AG20443 (cell line): Measurements from ENCODE around the gene TMCC3.
"Not testable (repeated sequence)": the region's sequence is repeated elsewhere in the genome, so short reads cannot be mapped to it uniquely, and the experiment has no call there.

Source experiments
- DNase-seq: peaks from one replicate; pipeline ENCODE4 v3.0.0; 2012; ENCODE audit warnings: low spot score, mixed read lengths

Gene TMCC3

DNA sequence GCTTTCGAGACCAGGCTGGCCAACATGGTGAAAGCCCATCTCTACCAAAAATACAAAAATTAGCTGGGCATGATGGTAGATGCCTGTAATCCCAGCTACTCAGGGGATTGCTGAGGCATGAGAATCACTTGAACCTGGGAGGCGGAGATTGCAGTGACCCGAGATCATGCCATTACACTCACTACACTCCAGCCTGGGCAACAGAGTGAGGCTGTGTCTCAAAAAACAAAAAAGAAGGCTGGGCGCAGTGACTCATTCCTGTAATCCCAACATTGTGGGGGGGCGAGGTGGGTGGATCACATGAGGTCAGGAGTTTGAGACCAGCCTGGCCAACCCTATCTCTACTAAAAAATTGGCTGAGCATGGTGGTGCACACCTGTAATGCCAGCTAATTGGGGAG, 49.0 kb downstream of the TMCC3 start:
- DNase-seq: not testable (repeated sequence)

DNA sequence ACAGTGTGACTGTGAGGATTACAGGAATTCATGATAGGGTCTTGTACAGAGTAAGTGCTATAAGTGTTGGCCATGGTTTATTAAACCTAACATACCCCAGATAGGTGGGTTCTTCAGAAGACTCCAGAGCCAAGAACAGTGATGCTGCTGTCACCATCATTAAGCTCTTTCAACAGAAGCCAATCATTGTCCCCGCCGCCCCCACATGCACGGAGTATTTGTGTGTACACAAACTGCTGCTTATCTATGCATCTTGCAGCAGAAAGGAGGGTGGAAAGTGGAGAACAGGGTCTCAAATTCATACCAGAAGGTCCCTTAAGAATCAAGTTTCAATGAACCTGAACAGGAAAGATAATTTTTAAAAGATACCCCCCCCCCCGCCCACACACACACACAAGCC, 51.2 kb downstream of the TMCC3 start:
- no peak for DNase-seq

GRCh38 chr12:94597268-94597667, 53.1 kb downstream of the TMCC3 start:
- DNase-seq: no peak

- no peak for DNase-seq
These were observed 53.8 kb downstream of the TMCC3 start for GRCh38 chr12:94596596-94596995.

- no peak for DNase-seq
These were observed 55.2 kb downstream of the TMCC3 start for GRCh38 chr12:94595152-94595551.

DNA sequence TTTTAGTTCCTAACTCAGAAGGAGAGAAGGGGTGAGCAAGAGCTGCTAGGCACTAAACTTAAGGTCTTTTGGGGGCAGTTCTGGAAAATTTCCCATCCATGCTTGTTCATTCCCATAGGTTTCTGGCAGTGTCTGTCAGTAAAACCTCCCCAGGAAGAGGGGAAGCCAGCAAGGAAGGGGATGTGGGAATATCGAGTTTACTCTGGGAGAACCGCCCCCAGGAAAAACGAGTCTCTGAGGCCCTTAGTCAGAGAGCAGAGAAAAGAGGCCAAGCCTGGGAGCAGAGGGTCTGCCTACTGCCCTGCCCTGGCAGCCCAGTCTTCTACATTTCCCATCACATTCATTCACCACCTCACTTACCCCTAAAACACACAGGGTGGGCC, 55.9 kb downstream of the TMCC3 start:
- no peak for DNase-seq

- no peak for DNase-seq
These were observed 56.4 kb downstream of the TMCC3 start for GRCh38 chr12:94593822-94594442.

GRCh38 chr12:94592723-94593122, 57.6 kb downstream of the TMCC3 start:
- DNase-seq: not testable (repeated sequence)

DNA sequence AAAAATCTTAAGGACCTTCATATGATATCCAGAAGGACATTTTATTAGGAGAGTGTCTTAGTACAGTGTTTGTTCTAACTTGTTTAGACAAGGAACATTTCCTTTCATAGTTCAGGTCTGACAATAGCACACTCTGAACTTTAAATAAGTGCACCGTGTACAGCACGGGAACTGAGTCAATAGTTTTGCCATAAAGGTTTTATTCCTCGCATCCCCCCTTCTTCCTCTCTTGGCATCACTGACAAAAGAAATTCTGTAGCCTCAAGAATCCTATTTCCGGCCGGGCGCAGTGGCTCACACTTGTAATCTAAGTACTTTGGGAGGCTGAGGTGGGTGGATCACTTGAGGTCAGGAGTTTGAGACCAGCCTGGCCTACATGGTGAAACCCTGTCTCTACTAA, 58.3 kb downstream of the TMCC3 start:
- DNase-seq: no peak

DNA sequence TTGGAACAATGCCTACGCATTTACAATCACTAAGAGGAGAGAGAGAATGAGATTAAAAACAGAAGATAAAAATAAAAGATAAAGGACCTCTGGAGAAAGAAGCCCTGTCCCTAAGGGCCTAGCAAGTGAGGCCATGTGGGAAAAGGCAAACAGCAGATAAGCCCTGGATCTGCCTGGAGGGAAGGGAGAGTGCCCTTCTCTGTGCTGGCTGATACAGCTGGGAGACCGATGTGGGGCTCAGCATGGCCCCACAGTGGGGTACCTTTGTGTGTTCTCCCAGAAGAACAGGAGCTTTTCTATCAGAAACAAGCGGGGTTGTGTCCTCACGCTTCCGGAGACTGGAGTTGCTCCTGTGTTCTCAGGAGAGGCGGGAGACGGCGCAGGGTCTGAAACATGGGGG, 59.9 kb downstream of the TMCC3 start:
- DNase-seq: no peak

DNA sequence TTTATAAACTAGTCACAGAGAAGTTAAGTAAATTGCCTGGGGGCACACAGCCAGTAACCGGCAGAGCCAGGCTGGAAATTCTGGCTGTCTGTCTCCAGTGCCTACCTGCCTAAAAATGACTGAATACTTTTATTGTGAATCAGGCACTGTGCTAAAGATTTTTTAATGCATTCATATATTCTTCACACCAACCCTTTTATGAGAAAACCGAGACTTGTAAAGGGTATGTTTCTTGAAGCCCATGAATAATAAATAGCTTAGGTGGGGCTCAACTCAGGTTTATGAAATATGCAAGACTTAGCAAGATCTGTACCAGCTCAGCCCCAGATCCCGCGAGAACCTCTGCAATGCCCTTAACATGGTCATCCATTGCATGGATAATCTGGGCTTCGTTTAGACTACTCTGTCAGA, 60.8 kb downstream of the TMCC3 start:
- no peak for DNase-seq

GRCh38 chr12:94588346-94588745, 62.0 kb downstream of the TMCC3 start:
- DNase-seq: no peak

GRCh38 chr12:94587266-94588241, 62.8 kb downstream of the TMCC3 start:
- no peak for DNase-seq

GRCh38 chr12:94586589-94587259, 63.6 kb downstream of the TMCC3 start:
- no peak for DNase-seq

GRCh38 chr12:94585626-94586025, 64.7 kb downstream of the TMCC3 start:
- no peak for DNase-seq

GRCh38 chr12:94584377-94584776, 66.0 kb downstream of the TMCC3 start:
- DNase-seq: no peak

DNA sequence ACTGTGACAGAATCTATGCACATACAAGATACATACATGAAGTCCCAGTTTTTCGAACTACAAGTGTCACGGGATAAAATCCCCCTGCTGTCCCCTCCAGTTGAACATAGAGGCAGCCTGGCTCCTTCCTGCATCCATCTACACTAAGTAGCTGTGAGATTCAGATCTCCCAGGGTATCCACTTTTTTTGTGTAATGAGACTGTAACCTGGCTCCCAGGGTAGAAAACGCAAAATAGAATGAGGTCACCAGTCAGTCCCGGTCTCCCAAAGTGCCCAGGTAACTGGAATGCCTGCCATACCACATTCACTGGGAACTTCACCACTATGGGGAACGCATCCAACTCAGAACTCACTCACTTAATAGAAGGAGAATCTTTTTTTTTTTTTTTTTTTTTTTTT, 67.8 kb downstream of the TMCC3 start:
- DNase-seq: no peak

- DNase-seq: no peak
These were observed 74.5 kb downstream of the TMCC3 start for GRCh38 chr12:94575645-94576403.

DNA sequence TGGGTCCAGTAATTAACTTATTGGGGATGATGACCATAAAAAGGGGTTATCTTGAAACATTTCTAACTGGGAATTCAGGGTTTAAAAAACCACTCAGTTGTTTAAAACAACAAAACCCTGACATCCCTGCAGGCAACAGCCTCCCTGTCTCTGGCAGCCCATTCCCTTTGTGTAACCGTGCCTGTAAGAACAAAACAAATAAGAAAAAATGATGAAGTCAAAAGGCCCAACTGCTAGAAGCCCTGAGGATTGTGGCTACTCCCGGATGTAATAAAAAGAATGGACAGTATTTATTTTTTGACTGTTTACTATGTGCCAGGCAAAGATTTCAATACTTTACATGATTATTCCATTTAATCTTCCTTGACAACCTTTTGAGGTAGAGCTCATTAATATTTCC, 75.3 kb downstream of the TMCC3 start:
- DNase-seq: no peak

GRCh38 chr12:94571556-94571955, 78.8 kb downstream of the TMCC3 start:
- DNase-seq: no peak

- no peak for DNase-seq
These were observed 80.2 kb downstream of the TMCC3 start for GRCh38 chr12:94570161-94570560.

DNA sequence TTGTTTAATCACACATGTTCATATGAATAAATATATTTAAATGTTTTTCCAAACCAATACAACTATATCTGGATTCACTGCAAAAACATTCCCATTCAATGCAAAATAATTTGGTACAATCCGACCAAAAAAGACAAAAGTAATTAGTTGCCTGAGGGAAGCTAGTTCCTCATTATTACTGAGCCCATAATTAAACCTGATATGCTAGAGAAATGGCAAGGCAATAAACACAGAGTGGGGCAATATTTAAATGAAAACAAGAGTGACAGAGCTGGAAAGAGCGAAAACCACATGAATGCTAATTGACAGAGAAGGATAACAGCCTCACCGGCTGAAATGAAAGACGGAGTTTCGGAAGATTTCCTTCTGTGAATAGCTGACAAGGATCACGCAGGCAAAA, 82.6 kb downstream of the TMCC3 start:
- no peak for DNase-seq
